ENCODE results near the gene AACS. TPM values are rescaled to one million over a fixed set of nuclear protein-coding genes. Genes with fewer than 3 reads are reported as not detected.
A peak's percentile ranks its signal among the peaks of the same experiment; 100 is the strongest.
"Not testable (repeated sequence)": the region's sequence is repeated elsewhere in the genome, so short reads cannot be mapped to it uniquely, and the experiment has no call there.

Gene AACS
- total RNA-seq, 1 donor = 12.0 TPM

DNA sequence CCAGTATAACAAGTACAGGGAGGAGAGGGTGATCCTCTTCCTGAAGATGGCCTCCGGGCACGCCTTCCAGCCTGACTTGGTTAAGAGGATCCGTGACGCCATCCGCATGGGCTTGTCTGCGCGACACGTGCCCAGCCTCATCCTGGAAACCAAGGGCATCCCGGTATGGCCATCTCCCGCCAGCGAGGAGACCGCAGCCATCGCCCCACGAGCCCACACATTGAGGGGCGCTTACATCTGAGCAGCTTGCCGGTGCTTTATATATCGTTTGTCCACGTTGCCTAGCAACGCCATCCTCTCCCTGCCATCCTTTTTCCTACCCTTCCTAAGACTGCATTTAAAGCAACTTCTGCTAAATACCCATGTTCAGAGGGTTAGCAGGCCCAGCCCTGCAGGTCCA, 71.5 kb downstream of the AACS start:
- no peak for DNase-seq (ENCODE audit: low read depth)
- TF ChIP-seq, protein P1, sequence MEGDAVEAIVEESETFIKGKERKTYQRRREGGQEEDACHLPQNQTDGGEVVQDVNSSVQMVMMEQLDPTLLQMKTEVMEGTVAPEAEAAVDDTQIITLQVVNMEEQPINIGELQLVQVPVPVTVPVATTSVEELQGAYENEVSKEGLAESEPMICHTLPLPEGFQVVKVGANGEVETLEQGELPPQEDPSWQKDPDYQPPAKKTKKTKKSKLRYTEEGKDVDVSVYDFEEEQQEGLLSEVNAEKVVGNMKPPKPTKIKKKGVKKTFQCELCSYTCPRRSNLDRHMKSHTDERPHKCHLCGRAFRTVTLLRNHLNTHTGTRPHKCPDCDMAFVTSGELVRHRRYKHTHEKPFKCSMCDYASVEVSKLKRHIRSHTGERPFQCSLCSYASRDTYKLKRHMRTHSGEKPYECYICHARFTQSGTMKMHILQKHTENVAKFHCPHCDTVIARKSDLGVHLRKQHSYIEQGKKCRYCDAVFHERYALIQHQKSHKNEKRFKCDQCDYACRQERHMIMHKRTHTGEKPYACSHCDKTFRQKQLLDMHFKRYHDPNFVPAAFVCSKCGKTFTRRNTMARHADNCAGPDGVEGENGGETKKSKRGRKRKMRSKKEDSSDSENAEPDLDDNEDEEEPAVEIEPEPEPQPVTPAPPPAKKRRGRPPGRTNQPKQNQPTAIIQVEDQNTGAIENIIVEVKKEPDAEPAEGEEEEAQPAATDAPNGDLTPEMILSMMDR (IDR thresholded peaks at IDR 0.05; ENCODE audit: insufficient read depth, low read length) = no peak
- no peak overlapping the region for H3K4me3 ChIP-seq (ENCODE audit: low read depth, low read length)

DNA sequence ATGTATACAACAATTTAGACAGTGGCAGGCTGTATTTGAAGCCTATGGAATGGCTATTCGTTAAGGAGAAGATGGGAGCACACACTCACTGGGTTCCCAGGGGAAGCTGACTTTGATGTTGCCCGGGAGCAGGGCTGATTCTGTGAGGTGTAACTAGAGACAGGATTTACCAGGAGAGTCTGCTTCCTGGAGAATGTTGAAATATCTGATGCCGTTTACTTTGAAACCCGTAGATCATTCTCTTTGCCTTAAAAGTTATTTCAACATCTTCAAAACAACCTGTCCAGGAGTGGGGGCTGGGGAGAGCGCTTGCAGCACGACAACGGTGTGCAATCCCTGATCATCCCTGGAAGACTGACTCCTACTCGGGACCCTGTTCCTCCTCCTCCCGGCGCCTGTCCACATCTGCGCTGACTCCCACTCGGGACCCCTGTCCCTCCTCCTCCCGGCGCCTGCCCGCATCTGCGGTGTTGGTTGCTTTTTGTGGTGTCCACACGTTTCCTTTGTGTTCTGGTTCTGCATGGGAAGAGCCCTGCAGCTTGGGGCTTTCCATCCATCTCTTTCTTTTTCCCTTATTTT, 72.6 kb downstream of the AACS start:
- DNase-seq (ENCODE audit: low read depth) = no peak
- TF ChIP-seq, protein P1 (IDR thresholded peaks at IDR 0.05; ENCODE audit: insufficient read depth, low read length) = no peak

DNA sequence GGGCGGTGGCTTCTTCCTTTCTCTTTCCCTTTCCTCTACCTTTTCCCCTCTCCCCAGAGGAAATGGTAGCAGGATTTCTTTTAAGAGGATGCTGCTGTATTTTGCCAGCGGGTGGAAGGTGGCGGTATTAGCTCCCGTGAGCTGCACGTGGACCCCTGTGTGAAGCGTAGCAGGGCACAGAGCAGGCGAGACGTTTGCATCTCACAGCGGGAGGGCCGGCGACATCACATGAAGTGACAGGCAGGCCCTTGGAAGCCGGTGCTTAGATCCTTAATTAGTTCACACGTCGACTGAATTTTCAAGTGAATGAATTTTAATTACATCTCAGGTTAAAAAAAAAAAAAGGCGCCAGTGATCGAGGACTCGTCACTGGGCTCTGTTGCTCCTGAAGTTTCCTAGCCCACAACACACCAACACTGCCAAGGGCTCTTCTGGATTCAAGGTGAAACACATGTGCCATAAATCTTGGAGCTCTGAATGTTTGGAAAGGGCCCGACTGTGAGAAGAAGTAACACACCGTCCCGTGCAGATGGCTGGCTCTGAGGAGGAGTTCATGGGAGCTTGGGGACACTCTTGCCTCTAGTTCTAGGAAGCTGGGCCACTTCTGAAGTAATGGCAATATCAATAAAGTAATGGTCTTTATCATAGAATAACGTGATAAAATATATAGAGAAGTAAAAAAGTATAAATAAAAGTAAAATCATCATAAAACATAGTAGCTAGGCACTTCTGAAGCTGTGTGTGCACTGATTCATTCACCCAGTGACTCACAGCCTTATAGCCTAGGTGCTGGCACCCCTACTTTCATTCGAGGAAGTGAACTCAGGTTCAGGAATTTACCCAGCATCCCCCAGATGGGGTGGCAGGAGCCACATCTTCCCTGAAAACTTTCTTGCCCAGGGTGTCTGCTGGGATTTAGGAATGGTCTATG, 75.3 kb downstream of the AACS start:
- H3K4me3 ChIP-seq (ENCODE audit: low read depth, low read length) = no peak overlapping the region
- TF ChIP-seq, protein P1 (IDR thresholded peaks at IDR 0.05; ENCODE audit: insufficient read depth, low read length) = no peak
- peak; percentile 74 for DNase-seq (ENCODE audit: low read depth)

More for the DNA sequence above, 72.6 kb downstream of the AACS start:
- no peak overlapping the region for H3K4me3 ChIP-seq (ENCODE audit: low read depth, low read length)

DNA sequence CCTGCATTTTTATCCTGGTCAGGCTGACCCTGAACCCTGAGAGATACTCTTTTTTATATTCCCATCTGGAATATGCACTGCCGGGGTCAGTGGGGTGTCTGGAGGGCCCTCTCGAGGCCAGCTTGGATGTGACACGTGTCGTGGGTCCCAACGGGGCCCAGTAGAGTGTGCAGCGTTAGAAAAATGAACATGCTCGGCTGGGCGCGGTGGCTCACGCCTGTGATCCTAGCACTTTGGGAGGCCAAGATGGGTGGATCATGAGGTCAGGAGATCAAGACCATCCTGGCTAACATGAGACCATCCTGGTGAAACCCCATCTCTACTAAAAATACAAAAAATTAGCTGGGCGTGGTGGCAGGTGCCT, 76.0 kb downstream of the AACS start:
- not testable (repeated sequence) for DNase-seq (ENCODE audit: low read depth); H3K4me3 ChIP-seq (ENCODE audit: low read depth, low read length)

DNA sequence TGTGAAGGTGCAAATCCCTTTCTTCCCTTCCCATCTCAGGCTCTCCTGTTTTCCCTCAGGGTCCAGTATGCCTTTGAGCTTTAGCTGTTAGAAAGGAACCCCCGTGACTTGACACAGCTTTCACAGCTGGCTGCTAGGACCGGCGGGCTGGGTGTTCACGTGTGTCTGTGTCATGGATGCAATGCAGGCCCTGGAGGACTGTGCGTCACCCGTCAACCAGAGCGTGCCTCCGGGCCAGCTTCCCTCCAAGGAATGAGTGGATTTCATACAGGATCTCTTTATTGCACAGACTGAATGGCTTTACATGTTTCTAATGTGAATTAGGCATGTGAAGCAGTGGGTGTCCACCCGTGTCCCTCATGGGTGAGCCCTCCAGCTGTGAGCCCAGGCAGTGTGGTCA, 77.4 kb downstream of the AACS start:
- TF ChIP-seq, protein P1 (IDR thresholded peaks at IDR 0.05; ENCODE audit: insufficient read depth, low read length) = no peak
- no peak overlapping the region for H3K4me3 ChIP-seq (ENCODE audit: low read depth, low read length)
- DNase-seq (ENCODE audit: low read depth) = peak; percentile 52

DNA sequence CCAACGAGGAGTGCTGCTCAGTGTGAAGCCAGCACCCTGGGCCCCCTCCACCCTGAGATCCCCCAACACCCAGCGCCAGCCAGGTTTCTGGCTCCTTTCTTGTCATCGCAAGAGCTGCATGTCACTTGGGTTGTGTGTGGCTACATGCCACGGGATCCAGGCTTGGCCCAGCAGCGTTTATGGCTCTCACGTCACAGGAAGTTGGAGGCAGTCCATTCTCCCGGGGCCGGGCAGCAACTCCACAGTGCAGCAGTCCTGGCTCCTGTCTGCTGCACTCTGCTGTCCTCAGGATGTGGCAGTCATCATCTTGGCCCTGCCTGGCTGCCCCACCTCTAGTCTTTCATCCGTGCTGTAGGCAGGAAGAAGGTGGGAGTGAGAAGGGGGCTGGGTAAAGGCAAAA, 78.3 kb downstream of the AACS start:
- H3K4me3 ChIP-seq (ENCODE audit: low read depth, low read length) = no peak overlapping the region
- TF ChIP-seq, protein P1 (IDR thresholded peaks at IDR 0.05; ENCODE audit: insufficient read depth, low read length) = no peak
- DNase-seq (ENCODE audit: low read depth) = peak; percentile 52

DNA sequence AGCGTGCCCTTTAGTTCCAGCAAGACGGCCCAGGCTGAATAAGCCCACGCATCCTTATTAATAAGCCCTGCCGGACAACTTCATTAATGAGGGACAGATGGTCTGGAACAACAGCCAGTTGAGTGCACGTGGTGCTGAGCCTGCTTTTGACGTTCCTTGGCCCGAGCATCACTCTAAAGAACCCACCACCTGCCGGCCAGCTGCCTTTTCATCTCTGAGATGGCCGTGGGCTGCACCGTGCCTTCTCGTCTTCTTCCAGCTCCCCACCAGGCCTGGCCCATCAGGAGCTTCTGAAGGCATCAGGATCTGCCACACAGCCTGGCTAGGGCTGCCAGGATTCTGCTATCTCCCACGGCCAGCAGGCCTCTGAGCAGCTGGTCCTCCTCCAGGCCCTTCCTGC, 80.0 kb downstream of the AACS start:
- no peak for DNase-seq (ENCODE audit: low read depth)
- H3K4me3 ChIP-seq (ENCODE audit: low read depth, low read length) = no peak overlapping the region
- TF ChIP-seq, protein P1 (IDR thresholded peaks at IDR 0.05; ENCODE audit: insufficient read depth, low read length) = no peak

Data from fibroblast of the aortic adventitia (primary cell).